ENCODE data around the gene PDE4DIP.
"Not testable (repeated sequence)": the region's sequence is repeated elsewhere in the genome, so short reads cannot be mapped to it uniquely, and the experiment has no call there.

The PDE4DIP gene

DNA sequence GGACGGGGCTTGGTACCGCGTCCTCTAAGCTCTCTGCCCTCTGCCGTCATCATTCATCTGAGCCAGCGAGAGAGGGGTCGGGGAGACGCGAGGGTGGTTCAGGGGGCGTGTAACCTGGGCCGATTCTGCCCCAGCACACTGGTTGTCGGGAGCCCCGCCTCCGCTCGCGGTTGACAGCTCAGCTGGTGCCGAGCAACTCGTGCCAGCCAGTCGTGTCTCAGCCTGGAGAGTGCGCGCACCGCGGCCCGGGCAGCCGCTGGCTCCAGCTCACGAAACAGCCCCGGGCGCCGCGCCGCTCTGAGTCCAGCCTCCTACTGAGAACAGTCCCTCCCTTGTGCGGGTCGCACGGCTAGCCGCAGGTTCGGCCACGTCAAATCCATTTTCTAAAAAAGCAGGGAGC is at the start of gene PDE4DIP:
Gene PDE4DIP, plus strand, starts transcription at position 209 of the 400 bp plus-strand sequence. CDS start 347 bp downstream, outside the sequence.
- DNase-seq = not testable (repeated sequence)

DNA sequence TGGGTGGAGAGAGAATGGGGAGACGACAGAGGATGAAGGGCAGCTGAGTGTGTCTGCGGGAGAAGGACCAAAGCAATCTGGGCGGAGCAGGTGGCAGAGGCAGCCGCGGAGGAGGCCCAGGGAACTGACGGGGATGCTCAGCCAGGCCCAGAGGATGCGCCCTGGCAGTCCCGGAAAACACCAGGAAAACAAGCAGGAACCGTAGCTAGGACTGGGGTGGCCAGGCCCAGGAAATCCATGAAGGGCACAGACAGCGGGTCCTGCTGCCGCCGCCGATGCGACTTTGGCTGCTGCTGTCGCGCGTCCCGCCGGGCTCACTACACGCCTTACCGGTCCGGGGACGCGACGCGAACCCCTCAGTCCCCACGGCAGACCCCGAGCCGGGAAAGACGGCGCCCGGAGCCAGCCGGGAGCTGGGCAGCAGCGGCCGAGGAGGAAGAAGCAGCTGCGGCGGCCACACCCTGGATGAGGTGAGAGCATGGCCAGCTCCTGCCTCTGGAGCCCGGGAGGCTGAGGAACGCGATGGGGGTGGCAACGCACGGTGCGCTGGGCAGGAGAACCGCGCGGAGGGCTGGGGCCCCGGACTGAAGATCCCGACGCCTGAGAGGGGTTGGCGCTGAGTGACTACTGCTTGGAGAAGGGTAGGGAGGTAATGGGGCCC is 35.8 kb upstream of the PDE4DIP start:
- DNase-seq = not testable (repeated sequence)

DNA sequence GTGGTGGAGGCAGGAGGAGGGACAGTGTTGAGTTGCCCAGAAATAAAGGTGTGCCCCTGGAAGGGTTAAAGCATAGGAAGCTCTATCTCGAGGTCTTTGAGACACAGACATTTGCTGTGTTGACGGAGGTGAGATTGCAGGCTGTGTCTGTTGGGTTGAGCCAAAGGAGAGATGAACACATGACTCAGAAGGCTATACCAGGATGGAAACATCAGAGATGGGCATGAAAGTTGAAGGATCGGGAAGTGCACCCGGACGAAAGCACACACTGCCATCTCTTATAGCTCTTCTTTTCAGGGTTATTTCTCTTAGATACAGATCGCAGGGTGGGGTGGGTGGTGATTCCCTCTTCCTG is 35.3 kb upstream of the PDE4DIP start:
- DNase-seq = not testable (repeated sequence)

DNA sequence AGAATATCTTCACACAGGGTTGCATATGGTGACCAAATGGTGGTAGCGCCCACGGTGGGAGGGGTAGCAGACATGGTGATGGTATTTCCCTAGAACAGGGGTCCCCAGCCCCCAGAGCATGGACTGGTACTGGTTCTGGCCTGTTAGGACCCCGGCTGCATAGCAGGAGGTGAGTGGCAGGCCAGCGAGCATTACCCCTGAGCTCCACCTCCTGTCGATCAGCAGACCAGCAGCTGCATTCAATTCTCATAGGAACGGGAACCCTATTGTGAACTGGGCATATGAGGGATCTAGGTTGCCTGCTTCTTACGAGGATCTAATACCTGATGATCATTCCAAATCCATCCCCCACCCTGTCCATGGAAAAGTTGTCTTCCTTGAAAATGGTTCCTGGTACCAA is 22.0 kb upstream of the PDE4DIP start:
- DNase-seq = not testable (repeated sequence)

DNA sequence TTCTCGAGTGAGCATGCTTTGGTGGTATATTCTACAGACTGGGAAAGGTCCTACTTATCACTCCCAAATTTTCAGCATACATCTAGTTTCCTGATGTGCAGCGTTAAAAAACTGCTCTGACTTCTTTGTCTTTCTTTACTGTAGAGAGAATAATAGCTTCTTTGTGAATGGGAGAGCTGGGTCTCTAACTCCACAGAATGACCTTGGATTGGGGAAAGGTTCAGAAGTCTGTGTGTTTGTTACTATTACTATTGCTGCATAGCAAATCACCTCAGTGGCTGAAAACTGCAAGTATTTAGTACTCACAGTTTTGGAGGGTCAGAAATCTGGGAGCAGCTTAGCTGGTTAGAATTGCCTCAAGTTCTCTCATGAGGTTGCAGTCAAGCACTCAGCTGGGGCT is 20.4 kb upstream of the PDE4DIP start:
- not testable (repeated sequence) for DNase-seq

DNA sequence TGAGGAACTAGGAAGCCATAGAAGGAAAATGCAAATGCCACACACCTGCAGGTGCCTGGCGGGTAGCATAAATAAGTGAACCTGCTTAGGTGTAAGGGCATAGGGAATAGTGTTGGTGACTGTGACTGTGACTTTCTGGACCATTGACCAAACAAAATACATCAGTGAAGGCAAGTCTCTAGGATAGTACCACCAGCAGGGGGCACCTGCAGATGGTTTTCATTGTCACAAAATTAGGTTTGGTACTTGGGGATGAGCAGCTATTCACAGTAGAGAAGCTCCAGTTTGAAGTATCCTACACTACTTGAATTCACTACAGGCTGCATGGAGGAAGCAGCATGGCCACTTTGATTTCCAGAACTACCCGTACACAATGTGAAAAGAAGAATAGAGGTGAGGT is 19.2 kb upstream of the PDE4DIP start:
- DNase-seq = not testable (repeated sequence)

DNA sequence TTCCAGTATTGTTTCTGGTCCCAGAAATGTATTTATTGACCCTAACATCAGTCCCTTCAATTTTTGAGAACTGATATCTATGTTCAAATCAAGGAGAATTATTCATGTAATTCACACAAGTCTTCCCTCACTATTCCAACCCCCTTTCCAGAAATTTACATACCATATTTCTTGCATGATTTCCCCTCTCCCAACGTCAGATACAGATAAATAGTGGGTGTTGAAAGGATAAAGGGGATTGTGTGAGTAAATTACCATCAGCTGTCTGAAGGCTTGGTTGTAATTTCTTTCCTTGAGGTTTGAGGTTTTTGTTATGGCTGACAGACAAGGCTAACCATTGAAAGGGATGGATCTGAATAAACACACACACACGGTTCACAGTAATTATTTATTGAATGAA is 15.7 kb upstream of the PDE4DIP start:
- DNase-seq = not testable (repeated sequence)

DNA sequence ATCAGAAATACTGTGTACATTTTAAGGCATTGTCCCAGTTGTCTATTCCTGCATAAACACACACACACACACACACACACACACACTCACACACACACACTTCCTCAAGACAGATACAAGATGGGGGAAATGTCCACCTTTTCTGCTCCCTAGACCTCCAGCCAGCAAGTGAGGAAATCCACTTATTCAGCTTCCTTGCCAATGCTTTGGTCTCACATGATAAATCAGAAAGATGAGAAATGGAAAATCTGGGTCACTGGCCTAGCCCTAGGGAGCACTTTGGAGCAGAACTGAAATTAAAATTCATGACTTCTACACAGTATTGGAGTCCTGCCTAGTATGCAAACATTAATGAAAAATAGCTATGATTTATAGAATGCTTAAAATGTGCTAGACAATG is 15.3 kb upstream of the PDE4DIP start:
- DNase-seq = not testable (repeated sequence)

DNA sequence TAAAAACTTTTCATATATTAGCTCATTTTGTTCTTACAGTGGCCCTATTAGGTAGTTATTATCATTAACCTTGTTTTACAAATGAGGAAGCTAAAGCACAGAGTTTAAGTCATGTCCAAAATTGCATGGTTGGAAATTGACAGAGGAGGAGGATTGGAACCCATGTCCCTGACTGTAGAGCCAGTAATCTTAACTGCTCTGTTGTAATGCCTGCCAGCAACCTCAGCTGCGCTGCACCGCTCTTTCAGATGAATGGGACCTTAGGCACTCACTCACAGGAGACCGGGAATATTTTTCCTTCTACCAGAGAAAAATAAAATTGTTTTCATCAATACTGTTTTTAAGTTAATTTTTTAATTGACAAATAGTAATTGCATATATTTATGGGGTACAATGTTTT is 14.9 kb upstream of the PDE4DIP start:
- DNase-seq = not testable (repeated sequence)

DNA sequence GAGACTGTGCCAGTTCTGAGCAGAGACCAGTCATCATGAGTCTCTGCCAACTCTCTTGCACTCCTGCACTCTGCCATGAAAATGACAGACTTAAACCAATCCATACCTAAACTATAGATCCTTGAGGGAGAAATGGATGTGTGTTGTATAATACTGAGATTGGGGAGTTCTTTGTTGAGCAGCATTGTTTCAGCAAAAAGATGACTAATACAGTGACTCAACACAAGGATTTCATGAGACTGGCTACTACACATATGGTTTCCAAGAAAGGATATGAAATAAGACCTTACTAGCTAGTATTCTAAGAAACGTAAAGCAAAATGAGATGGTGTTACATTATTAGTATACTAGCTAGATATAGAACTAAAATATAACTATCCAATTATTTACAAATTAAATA is 3.0 kb upstream of the PDE4DIP start:
- DNase-seq = not testable (repeated sequence)

DNA sequence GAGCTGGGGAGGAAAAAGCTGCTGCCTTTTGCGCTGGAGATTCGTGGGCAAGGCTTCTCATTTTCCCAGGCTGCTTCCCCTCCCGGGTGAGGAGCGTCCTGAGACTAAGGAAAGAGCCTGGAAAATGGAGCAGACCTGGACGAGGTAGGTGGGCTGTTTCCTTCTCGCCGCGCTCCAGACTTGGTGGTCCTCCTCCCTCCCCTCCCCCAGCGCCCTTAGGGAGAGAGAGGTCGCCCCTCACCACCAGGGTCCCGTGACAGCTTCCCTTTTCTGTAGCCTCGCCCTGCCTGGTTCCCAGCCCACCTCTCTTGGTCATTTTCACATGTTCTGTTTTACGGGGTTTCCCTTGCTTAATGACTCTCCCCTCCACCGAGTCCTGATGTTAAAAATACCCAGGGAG is 423 bp downstream of the PDE4DIP start:
- not testable (repeated sequence) for DNase-seq

DNA sequence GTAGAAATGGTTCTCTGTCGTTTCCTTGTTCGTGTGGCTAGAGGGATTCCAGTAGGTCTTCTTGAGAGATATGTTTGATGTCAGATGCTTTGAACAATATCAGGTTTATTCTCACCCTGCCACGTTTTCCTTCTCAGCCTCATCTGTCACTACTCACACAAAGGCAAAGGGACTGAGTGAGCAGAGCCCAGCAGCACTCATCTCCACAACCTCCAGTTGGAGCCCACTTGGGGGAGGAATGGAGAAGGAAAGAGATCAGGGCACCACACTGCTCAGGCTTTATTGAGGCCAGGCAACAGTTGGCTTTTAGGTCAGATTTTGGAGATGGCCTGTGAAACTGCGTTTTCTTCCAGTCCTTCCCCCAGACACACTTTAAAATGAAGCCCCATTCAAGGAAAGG is 840 bp downstream of the PDE4DIP start:
- not testable (repeated sequence) for DNase-seq

DNA sequence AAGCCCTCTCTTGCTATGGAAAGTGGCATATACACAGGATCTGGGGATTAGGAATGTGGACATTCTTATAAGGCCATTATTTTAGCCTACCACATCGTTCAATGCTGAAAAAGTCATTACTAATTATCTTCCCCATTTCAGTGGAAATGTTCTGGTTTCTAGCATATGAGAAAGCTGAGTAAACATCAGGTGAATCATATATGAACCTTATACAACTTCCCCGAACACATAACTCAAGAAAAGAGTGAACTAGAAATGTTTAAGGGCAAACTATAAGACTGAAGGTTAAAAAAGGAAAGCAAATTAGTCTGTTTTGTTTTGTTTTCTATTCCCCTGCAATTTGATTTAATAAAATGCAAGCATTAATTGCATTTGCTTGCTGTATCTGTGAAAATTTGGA is 6.1 kb downstream of the PDE4DIP start:
- not testable (repeated sequence) for DNase-seq

DNA sequence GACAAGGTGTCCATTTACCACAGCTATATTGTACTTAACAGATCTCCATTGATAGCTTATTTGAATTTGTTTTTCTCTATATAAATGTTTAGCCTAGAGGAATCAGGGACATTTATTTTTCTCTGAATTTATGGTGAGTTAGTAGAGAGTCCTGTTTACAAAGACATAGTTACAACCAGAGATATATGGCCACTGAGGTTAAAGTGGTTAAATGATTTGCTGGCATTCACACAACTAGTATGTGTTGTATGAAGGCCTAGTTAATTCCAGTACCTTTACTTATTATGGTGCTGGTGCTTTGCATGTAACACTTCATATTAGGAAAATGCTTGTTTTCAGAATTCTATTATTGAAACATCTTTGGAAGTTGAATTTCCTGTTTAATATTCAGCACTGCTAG is 6.6 kb downstream of the PDE4DIP start:
- not testable (repeated sequence) for DNase-seq

DNA sequence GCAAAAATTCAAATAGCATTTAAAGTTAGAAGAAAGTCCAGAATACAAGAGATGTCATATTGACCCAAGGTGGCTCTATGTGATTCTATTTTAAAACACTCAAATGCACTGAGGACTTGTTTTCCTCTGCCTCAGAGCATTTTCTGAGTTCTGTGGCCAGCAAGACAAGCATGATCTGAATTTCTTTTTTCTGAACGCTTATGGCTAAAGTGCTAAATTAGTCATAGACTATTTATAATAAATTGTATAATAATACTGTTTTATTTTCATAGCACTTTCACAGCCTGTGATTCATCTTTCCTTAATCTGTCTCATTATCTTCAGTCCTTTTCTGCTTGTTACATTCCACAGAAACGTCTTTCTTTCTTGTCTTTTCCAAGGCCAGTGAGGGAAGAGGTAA is 7.5 kb downstream of the PDE4DIP start:
- not testable (repeated sequence) for DNase-seq

DNA sequence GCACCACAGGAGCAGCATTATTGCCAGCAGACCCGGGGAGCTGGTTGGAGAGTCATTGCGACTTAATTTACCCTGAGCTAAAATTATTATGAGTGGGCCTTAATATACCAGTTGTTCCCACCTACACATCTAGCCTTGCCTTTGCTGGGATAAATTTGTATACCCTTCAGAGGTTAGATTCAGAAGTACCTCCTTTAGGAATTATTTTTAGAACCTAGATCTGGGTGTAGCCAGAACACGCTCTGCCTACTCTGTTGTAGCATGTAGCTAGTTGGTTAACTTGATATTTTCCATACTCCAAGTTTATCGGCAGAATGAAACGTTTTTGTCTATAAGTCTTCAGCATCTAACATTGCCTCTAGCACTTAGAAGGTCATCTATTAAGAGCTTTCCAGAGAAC is 9.1 kb downstream of the PDE4DIP start:
- not testable (repeated sequence) for DNase-seq

DNA sequence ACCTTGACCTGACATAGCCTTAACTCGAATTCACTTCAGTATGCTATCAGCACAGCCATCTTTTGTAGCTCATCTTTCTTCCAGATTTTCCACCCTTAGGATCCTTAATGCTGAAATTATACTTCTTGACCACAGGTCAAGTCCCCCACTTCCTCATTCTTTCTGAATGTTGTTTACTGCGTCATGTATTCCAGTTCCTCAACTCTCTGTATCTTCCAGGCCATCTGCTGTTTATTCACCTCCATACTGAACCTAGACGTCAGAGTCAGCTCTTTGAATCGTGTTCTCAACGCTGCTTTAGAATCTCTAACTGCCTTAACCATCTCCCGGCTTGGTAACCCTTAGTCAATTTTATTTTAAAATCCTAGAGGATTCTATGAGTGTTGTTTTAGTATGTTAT is 9.8 kb downstream of the PDE4DIP start:
- DNase-seq = not testable (repeated sequence)

DNA sequence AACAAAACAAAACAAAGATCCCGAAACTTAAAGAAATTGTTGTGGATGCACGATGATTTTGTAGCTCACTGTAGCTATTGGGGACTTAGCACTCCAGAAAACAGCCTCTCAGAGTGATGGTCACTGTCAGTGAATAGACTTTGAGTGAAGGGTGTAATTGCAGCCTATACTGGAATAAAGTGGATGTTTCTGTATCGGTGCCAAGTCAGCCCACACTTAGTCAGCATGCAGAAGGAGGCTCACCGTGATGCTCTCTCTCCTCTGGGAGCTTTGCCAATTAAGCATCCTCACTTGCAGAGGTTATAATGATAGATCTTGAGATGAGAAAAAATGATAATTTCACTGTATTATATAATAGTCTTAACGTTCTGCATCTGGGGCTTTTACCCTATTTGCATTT is 11.1 kb downstream of the PDE4DIP start:
- DNase-seq = not testable (repeated sequence)

DNA sequence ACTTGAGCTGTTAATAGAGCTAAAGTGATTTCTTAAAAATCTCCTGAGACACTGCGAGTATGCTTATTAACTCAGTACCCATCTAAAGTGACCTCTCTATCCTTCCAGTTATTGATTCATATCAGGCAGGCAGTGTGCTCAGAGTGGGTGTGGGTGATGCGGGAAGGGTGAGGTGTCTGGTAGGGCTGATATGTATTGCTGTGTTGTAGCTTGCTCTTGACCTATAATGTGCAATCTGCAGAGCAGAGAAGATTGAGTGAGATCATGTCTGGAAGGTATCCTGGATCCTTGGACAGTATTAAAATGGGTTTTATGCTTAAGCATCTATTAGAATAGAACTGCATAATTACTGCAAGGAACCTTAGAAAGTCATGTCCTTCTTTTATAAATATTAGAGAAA is 15.8 kb downstream of the PDE4DIP start:
- DNase-seq = not testable (repeated sequence)

DNA sequence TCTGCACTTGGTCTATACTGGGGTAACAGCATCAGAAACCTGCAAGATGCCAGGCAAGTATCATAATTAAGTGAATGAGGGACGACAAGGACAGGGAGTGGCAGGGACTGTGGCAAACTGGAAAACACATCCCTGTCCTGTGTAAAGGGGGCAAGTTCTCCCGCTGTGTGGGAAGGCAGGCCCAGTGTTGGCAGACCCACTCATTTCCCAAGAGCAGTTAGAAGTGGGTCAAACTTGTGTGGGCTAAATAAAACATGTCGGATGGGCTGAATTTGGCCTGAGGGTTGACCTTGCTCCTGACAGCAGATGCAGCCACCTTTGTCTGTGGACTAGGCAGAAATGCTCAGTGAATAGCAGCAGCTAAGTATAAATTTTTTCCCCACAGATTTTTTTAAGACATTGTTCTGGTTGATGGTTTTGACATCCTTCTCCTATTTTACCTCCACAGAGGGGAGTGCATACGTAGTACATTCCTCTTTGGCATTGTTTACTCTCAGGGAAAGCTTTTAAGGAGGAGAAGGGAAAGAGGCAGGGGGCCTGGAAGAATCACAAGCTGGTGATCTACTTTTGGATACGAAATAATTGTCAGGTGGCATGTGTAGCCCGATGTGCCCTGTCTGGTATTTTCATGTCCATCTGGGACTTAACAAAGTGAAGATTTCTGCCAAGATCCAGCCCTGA is 16.5 kb downstream of the PDE4DIP start:
- DNase-seq = not testable (repeated sequence)

DNA sequence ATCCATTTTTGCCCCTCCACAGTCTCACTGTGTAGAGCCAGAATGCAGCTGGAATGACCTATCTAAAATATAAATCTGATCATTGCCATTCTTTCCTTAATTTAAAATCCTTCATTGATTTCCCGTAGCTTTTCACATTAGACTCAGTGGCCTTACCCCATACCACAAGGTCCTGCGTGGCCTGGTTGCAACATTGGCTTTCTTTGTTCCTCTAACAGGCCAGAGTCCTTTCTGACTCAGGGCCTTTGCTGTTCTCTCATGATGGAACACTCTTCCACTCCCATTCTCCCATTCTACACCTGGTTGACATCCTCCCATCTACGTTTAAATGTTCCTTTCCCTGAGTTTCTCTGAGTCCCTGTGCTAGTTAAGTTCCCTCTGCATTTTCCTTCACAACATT is 18.4 kb downstream of the PDE4DIP start:
- not testable (repeated sequence) for DNase-seq

DNA sequence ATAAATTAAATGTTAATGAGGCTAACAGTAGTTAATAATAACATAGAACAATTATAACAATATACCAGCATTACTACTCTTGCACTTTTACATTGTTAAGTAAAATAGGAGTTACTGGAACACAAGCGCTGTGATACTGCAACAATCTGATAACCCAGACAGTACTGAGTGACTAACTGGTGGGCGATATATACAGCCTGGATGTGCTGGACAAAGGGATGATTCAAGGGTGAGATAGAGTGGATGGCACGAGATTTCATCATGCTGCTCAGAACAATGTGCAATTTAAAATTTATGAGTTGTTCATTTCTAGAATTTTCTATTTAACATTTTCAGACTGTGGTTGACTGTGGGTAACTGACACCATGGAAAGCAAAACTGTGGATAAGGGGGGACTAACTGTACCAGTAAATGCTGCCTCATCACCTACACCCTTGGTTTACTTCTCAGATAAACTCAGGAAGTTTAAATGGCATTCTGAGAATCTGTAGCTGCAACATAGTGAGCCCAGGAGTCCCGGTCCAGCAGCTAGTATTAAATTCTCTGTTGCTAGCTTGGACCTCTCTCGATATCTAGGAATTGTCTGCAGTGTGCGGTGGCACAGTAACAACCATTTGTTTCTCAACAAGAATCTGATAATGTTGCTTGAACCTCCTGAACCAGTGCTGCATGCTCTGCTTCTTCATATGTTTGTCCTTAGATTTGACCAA is 24.9 kb downstream of the PDE4DIP start:
- DNase-seq = not testable (repeated sequence)

DNA sequence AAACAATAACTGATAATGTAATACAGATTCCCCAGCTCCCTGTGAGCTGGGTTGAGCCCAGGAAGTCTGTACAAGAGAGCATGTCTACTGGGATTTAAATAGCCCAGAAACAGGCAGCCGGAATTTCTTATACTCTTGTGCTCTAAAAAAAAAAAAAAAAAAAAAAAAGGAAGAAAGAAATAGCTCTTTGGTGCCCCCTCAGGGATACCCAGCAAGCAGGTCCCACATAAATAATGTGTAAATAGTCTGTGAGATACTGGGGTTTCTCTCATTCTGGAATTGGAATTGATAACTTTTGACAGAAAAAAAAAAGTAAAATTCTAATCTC is 25.4 kb downstream of the PDE4DIP start:
- DNase-seq = not testable (repeated sequence)
